Loucy (cell line): ENCODE measurements around the gene NCOR2.

Experiments
- H2AFZ ChIP-seq: fragments of 200-600 bp; sonication (generic); 2 replicates; pipeline ENCODE4 v1.6.0; 2016; ENCODE audit warnings: antibody characterized with exemption, mild to moderate bottlenecking, low read length, moderate library complexity
- H3F3A ChIP-seq: fragments of 200-600 bp; 2 replicates; pipeline ENCODE4 v1.6.0; 2016; ENCODE audit warnings: antibody characterized with exemption, low read depth, mild to moderate bottlenecking
- H3K27me3 ChIP-seq: fragments of 200-600 bp; sonication (generic); 2 replicates; pipeline ENCODE4 v1.6.1; 2014; ENCODE audit warnings: low read length, mild to moderate bottlenecking; ENCODE audit not compliant: insufficient read depth, poor library complexity, severe bottlenecking
- H3K36me3 ChIP-seq: fragments of 200-600 bp; sonication (generic); 2 replicates; pipeline ENCODE4 v1.6.1; 2016; ENCODE audit warnings: low read length; ENCODE audit not compliant: insufficient read depth
- H3K4me1 ChIP-seq: fragments of 200-600 bp; sonication (generic); 2 replicates; pipeline ENCODE4 v1.5.1; 2014; ENCODE audit warnings: low read length, mild to moderate bottlenecking; ENCODE audit not compliant: insufficient read depth, poor library complexity, severe bottlenecking
- H3K4me2 ChIP-seq: fragments of 200-600 bp; sonication (generic); 2 replicates; pipeline ENCODE4 v1.6.0; 2014; ENCODE audit warnings: antibody characterized with exemption, low read length, low read depth, mild to moderate bottlenecking; ENCODE audit not compliant: poor library complexity, severe bottlenecking
- H3K4me3 ChIP-seq: fragments of 200-600 bp; sonication (generic); 2 replicates; pipeline ENCODE4 v1.5.1; 2014; ENCODE audit warnings: low read length, mild to moderate bottlenecking, mixed read lengths; ENCODE audit not compliant: poor library complexity, severe bottlenecking
- H3K79me2 ChIP-seq: fragments of 200-600 bp; sonication (generic); 2 replicates; pipeline ENCODE4 v1.6.1; 2014; ENCODE audit warnings: low read length; ENCODE audit not compliant: insufficient read depth
- H3K9ac ChIP-seq: fragments of 200-600 bp; sonication (generic); 2 replicates; pipeline ENCODE4 v1.6.0; 2014; ENCODE audit warnings: mild to moderate bottlenecking, low read depth, low read length, moderate library complexity; ENCODE audit not compliant: poor library complexity, severe bottlenecking
- H3K9me2 ChIP-seq: fragments of 200-600 bp; sonication (generic); replicated peaks from 2 replicates; pipeline ENCODE4 v1.6.1; 2016; ENCODE audit warnings: low read depth, low read length, mixed read lengths
- H3K9me3 ChIP-seq: fragments of 200-600 bp; sonication (generic); 2 replicates; pipeline ENCODE4 v1.6.1; 2014; ENCODE audit warnings: mild to moderate bottlenecking, antibody characterized with exemption, low read length, low read depth; ENCODE audit not compliant: insufficient read depth
- H4K20me1 ChIP-seq: fragments of 200-600 bp; sonication (generic); 2 replicates; pipeline ENCODE4 v1.6.0; 2014; ENCODE audit warnings: antibody characterized with exemption, low read length, mild to moderate bottlenecking; ENCODE audit not compliant: insufficient read depth, poor library complexity, severe bottlenecking
- CTCF ChIP-seq: fragments of 200-600 bp; sonication (generic); conservative IDR thresholded peaks from 2 replicates; pipeline ENCODE4 v1.5.1; 2014; ENCODE audit warnings: mild to moderate bottlenecking, antibody characterized with exemption, low read length
- EZH2phosphoT487 ChIP-seq: fragments of 200-600 bp; IDR thresholded peaks from 2 replicates; pipeline ENCODE4 v1.6.1; 2018; ENCODE audit warnings: antibody characterized with exemption, mild to moderate bottlenecking, moderate library complexity, borderline replicate concordance

The NCOR2 gene

GRCh38 chr12:124559182-124560017, 8.0 kb downstream of the NCOR2 start:
- Histone ChIP-seq H3K79me2 (peaks cover 98% of the 10 kb centered on the region), H3K4me1 (peaks cover 36% of the 10 kb centered on the region), H3K36me3 (no peaks in the 10 kb centered on the region), H2AFZ (no peak overlapping the region), H3F3A (no peaks in the 10 kb centered on the region), H3K4me3 (no peak overlapping the region), H3K4me2 (no peak overlapping the region), H4K20me1 (peaks cover 81% of the 10 kb centered on the region), H3K9me2 (no peaks in the 10 kb centered on the region), H3K9me3 (no peaks in the 10 kb centered on the region), H3K9ac (no peak overlapping the region), H3K27me3 (no peaks in the 10 kb centered on the region)
- TF ChIP-seq CTCF (no peak), EZH2phosphoT487 (no peak)

GRCh38 chr12:124558313-124558712, 9.1 kb downstream of the NCOR2 start:
- no peak overlapping the region for H3K9ac ChIP-seq
- peaks cover 82% of the 10 kb centered on the region for H4K20me1 ChIP-seq
- H3K79me2 ChIP-seq, result peaks cover 98% of the 10 kb centered on the region

GRCh38 chr12:124557518-124558223, 9.7 kb downstream of the NCOR2 start:
- Histone ChIP-seq H3F3A (no peaks in the 10 kb centered on the region), H2AFZ (no peak overlapping the region), H4K20me1 (peaks cover 82% of the 10 kb centered on the region), H3K4me1 (peaks cover 32% of the 10 kb centered on the region), H3K9me3 (no peaks in the 10 kb centered on the region), H3K9ac (no peak overlapping the region), H3K9me2 (no peaks in the 10 kb centered on the region), H3K27me3 (no peaks in the 10 kb centered on the region), H3K4me3 (no peak overlapping the region), H3K79me2 (peaks cover 98% of the 10 kb centered on the region), H3K4me2 (no peak overlapping the region), H3K36me3 (no peaks in the 10 kb centered on the region)
- TF ChIP-seq CTCF (no peak), EZH2phosphoT487 (no peak)

More at GRCh38 chr12:124558313-124558712, 9.1 kb downstream of the NCOR2 start:
- no peaks in the 10 kb centered on the region for H3K9me3 ChIP-seq
- peaks cover 36% of the 10 kb centered on the region for H3K4me1 ChIP-seq
- H3K4me3 ChIP-seq, result no peak overlapping the region
- H3K27me3 ChIP-seq, result no peaks in the 10 kb centered on the region
- no peaks in the 10 kb centered on the region for H3K9me2 ChIP-seq
- no peak overlapping the region for H2AFZ ChIP-seq
- no peaks in the 10 kb centered on the region for H3F3A ChIP-seq
- no peaks in the 10 kb centered on the region for H3K36me3 ChIP-seq
- TF ChIP-seq EZH2phosphoT487, result no peak
- no peak for TF ChIP-seq CTCF
- no peak overlapping the region for H3K4me2 ChIP-seq
